OCI-LY1 (cell line): ENCODE results near the gene METTL8.
"Not testable (repeated sequence)": the region's sequence is repeated elsewhere in the genome, so short reads cannot be mapped to it uniquely, and the experiment has no call there.

ENCODE experiments used
- CTCF ChIP-seq: fragments of 200-600 bp; sonication (generic), shearing (Covaris generic); IDR thresholded peaks from 2 replicates; pipeline ENCODE4 v1.5.1; 2017; ENCODE audit warnings: mild to moderate bottlenecking, antibody characterized with exemption, low read length, moderate library complexity, mixed read lengths
- EZH2 ChIP-seq: fragments of 200-600 bp; sonication (generic), shearing (Covaris generic); IDR thresholded peaks from 2 replicates; pipeline ENCODE4 v1.8.0; 2017; ENCODE audit warnings: borderline replicate concordance, mixed run types, mild to moderate bottlenecking, antibody characterized with exemption, low read length, moderate library complexity, mixed read lengths

GRCh38 chr2:171422710-171423495, 10.9 kb downstream of the METTL8 start:
- not testable (repeated sequence) for TF ChIP-seq CTCF, EZH2
